ENCODE results near the gene GEMIN7.

GRCh38 chr19:45099467-45100191, 20.6 kb downstream of the GEMIN7 start:
- TF ChIP-seq, protein P1, sequence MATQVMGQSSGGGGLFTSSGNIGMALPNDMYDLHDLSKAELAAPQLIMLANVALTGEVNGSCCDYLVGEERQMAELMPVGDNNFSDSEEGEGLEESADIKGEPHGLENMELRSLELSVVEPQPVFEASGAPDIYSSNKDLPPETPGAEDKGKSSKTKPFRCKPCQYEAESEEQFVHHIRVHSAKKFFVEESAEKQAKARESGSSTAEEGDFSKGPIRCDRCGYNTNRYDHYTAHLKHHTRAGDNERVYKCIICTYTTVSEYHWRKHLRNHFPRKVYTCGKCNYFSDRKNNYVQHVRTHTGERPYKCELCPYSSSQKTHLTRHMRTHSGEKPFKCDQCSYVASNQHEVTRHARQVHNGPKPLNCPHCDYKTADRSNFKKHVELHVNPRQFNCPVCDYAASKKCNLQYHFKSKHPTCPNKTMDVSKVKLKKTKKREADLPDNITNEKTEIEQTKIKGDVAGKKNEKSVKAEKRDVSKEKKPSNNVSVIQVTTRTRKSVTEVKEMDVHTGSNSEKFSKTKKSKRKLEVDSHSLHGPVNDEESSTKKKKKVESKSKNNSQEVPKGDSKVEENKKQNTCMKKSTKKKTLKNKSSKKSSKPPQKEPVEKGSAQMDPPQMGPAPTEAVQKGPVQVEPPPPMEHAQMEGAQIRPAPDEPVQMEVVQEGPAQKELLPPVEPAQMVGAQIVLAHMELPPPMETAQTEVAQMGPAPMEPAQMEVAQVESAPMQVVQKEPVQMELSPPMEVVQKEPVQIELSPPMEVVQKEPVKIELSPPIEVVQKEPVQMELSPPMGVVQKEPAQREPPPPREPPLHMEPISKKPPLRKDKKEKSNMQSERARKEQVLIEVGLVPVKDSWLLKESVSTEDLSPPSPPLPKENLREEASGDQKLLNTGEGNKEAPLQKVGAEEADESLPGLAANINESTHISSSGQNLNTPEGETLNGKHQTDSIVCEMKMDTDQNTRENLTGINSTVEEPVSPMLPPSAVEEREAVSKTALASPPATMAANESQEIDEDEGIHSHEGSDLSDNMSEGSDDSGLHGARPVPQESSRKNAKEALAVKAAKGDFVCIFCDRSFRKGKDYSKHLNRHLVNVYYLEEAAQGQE (IDR thresholded peaks at IDR 0.05; ENCODE audit: insufficient replicate concordance, low read depth): no peak
- no peak for TF ChIP-seq CTCF (IDR thresholded peaks at IDR 0.05; ENCODE audit: insufficient read depth, low read length)
